Endothelial cell of hepatic sinusoid (primary cell): ENCODE data around the gene GCLC.

Experiments used
- in situ Hi-C: cut with HindIII; loops from 2 replicates; pipeline ENCODE4 v1.10.0; 2017; ENCODE audit warnings: low sequenced_read_pairs

The GCLC gene

DNA sequence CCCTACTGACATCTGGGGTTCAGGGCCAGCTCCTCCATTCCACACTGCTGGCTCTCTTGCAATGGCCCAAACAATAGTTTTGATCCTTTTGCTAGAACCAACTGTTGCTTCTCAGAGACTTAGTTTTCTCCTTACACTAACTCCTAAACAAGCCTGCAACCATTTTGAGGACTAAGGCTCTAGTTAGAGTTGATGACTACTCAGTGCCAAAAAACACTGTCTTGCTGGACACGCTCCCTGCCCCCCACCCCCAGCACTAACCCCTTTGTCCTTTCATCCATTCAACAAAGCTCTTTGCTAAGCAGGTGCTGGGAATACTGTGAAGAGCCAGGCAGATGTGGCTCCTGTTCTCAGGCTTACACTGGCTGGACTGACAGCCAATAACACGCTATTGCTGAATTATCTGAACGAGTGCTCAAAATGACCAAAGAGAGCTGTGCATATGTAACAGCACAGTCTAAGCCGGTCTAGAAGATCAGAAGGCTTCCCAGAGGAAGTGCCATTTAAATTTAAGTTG is 17.6 kb downstream of the GCLC start:
- in situ Hi-C loops, result no loop called here

DNA sequence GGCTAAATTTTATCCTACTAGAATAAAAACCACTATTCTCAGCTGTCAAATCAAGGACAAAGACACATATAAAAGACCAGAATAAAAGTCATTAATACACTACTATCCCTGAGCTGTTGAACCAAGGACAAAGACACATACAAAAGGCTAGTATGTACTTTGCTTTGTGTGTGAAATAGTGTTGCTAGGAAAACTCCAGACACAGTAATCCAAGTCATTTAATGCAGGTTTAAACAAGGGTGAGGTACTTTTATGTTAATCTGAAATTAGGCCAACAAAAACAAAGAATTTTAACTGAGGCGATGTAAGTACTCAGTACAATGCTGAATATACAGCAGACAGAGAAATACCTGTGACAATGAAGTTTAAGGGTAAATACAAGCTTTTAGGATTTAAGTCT is 18.9 kb downstream of the GCLC start:
- in situ Hi-C loops, result no loop called here

DNA sequence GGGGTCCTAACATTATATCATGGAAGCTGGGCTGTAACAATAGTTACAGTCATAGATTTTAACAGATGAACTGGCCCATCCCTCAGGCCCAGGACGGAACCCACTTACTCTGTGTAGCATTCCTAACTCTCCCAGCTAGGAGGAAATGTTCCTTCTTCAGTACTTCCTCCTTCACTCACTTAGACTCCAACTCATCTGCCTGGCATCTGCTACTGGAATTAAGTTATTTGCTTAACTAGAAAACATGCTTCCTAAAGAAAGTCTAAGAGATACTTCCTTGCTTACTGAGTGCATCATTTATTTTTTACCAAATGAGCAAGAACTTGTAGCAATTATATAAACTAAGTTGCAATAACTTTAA is 20.5 kb downstream of the GCLC start:
- in situ Hi-C loops, result no loop called here

DNA sequence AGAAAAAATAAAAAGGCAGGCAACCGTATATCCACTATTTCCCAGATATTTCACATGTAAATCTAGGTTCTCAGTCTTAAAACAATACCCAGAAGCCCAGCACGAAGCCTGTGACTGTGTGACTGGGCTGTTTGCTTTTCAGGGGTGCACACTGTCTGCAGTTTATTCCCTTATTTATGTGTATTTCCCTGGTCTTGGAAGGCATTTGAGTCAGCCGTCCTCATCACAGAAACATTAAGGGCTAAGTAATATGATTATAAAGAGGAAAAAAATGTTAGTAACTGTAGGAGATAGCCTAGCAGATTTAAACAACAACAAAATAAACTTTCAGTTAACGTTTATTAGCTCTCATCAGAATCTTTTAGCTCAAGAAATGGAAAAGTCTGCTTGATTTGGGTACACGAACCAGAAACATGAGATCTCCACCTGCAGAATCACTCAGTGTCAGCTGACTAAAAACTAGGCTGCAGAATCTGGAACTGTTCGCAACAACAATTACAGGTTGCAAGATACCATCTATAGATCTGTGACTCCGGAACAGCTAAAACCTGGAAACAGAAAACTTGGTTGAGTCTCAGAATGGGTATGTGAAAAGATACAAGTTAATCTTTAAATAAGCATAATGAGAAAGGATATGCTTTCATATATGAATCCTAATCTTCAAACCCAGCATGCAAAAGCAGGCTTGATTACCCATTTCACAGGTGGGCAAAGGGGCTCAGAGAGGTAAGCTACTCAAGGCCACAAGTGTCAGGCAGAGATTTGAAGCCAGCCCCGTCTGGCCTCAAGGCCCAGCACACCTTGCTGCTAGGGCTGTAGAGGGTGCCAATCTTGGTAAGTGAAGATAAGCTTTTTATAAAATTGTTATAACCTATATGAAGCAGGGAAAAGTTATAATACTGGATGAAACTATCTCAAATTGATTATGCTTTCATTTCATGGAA is 21.1 kb downstream of the GCLC start:
- in situ Hi-C loops, result no loop called here

DNA sequence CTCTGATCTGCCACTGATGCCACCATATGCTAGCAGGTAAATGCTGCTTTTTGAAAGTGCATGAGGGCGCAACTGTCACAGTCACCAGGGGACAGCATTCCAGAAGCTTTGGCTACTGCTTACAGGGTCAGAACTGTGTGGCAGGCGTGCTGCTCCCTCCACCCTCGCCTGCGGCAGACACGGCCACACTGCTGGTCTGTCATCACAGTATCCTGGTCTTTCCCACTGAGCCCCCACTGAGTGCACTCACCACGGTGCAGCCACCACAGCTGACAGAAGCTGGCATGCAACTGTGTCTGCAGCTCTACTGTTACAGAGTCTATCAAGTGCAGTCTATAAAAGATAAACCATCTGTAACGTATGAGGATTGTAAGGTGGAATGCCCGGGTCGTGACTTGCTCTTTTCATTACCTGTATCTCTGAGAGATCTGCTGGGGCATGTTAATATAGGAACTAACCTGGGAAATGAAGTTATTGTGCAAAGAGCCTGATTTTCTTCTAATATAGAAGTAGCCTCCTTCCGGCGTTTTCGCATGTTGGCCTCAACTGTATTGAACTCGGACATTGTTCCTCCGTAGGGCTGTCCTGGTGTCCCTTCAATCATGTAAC is 24.5 kb downstream of the GCLC start:
- in situ Hi-C loops, result no loop called here

DNA sequence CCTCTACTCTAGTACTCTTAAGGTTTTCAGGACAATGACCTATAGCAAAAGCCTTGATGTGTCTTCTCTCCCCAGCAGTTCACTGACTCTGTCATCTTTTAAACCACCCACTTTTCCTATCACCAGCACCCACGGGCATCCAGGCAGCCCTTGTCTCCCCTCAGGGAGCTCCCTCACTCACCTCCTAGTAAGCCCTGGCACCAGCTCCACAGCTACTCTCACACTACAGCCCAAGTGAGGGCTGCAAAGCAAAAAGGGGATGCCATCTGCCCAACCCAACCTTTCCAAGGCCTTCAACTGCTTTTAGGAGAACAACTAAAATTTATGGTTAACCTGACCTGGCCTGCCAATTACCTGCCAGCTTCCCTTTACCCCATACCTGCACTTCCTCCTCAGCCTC is 26.0 kb downstream of the GCLC start:
- in situ Hi-C loops, result no loop called here

DNA sequence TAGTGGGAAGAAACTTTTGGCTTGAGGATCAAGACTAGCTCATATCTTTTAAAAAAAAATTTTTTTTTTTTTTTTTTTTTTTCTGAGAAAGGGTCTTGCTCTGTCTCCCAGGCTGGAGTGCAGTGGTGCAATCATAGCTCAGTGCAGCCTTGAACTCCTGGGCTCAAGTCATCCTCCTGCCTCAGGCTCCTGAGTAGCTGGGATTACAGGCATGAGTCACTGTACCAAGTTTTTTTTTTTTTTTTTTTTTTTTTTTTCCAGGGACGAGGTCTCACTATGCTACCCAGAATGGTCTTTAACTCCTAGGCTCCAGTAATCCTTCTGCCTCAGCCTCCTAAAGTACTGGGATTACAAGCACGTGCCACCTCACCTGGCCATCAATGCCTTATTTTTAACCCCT is 27.9 kb downstream of the GCLC start:
- in situ Hi-C loops, result no loop called here

DNA sequence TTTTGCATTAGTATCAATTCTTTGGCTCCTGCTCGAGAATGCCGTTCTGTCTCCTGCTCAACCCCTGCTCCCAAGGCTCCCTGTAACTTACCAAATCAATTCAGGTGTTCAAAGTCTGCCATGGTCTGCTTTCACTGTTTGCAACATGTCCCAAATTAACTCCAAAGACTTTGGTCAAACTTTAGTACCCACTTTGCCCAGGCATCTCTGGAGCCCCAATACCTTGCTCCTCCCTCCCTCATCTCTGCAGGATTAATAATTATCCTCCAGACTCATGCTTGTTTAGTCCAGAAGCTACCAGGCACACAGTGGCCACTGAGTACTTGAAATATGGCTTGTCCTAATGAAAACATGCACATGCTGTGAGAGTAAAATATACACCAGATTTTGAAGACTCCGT is 30.2 kb downstream of the GCLC start:
- in situ Hi-C loops, result no loop called here

DNA sequence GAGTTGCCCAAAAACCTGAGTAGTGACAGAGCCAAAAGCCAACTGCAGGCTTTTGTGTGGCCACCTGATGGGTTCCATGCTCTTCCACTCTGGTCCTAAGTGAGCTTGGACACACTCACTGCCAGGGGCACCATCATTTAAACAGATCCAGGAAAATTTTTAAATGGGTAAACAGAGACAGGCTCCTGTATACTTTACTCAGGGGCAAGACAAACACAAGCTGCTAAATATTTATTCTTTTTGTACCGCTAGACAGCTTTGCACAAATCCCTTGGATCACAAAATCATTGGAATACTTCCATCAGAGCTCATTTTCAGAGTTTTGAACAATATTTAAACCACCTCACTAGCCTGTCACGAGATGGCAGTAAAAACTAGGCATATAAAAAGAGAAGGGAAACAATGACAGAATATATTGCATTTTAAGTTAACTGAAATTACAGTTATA is 31.4 kb downstream of the GCLC start:
- in situ Hi-C loops, result no loop called here

DNA sequence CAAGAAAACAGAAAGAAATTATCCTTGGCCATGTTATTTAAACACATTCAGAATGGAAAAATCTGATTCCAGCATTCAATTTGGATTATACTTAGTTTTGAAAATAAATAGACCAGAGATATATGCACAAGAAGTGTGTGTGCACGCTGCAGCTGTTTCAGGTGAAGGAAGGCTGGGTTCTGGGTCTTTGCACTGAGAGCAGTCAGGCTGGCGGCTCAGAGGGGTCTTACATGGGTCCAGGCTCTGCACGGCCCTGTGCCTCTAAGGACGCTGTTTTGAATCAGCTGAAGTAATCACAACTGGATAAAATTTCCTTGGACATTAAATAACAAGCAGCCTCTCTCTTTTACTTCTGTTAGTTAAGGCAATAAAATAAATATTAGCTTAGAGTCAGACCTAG is 31.8 kb downstream of the GCLC start:
- in situ Hi-C loops, result no loop called here

DNA sequence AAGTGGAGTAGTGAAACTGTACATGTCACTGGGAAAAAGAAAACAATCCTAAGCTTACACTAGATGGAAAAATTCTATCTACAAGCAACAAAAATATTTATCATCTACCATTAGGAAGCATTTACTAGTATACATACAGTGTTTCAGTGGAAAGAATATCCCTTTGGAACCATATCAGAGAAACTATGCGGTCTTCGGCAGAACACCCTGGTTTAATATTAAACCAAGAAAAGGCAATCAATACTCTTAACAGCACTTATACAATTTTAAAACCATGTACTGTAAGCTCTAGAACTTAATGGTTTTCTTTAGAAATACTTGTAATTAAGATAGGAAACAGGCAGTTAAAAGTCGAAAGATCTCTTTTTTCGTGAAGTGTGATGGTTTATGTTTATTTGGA is 32.3 kb downstream of the GCLC start:
- in situ Hi-C loops, result no loop called here

DNA sequence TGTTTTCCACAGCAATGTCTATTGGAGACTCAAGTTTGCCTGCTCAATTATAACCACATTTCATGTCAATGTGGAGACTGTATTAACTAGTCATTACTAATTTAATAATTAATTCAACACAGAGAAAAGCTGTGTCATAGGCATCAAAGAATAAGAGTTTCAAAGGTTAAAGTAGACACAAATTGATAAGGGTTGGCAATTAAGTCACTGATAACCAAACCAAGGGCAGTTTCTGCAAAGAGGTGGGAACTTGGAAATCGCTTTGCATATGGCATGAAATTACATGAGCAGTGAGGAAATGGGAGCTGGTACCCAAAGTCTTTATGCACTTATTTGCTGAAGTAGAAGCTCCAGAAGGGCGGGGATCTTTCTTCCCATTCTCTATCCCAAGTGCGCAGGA is 34.2 kb downstream of the GCLC start:
- in situ Hi-C loops, result no loop called here

DNA sequence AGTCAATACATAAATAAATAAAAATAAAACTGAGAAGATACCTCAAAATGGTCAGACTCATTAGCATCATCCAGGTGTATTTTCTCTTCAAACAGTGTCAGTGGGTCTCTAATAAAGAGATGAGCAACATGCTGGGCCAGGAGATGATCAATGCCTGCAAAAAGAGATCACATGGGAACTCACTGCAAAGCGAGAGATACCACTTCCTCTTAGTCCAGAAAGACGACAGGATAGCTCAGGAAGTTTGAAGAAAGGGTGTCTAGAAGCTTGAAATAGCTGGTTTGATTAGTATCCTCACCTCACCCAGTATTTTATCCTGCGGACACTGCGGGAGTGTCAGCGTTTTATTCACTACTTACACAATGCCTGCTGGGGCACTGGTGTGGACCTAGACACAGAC is 38.0 kb downstream of the GCLC start:
- in situ Hi-C loops, result no loop called here

DNA sequence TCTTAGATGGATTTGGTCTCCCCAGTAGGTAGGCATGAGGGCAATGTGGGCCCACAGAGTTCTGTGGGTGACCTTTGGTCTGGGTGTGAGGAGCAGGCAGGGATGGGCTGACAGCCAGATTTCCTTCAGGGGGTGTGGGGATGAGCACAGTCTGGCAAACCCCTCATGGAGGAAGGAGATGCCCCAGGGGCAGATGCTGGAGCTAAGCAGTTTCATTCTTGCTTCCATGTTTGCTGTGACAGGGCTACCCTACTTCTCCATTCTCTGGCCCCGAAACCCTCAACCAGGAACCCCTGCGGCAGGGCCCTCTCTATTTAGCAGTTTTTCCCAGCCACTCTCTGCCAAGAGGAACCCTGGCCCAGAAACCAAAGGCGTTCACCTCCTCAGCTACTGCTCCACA is 40.4 kb downstream of the GCLC start:
- in situ Hi-C loops, result no loop called here

DNA sequence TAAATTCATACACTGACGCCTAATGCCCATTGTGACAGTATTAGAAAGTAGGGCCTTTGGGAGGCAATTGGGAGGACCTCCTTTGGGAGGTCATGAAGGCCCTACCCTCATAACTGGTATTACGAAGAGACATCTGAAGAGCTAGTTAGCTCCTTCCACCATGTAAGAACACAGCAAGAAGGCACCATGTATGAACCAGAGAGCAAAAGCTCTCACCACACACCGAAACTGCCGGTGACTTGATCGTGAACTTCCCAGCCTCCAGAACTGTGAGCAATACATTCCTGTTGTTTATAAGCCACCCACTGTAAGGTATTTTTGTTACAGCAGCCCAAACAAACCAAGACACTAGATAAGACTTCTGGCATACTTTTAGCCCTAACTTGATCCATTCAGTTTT is 41.8 kb downstream of the GCLC start:
- in situ Hi-C loops, result no loop called here

DNA sequence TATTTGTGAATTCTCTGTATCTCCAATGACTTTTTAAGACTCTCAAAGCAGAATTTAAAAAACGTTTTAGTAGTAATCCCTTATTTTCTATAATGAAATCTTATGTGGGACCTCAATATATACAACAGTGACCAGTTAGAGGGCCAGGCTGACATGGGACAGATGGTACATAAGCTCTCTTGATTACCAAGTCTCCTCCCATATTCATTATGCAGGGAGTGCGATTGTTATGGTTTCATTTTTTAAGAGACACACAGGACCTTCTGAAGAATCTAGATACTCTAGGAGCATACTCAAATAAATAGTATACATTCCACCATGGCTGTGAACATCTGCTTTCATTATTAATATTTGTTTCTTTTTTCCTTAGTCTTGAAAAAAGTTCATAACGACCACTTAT is 43.5 kb downstream of the GCLC start:
- in situ Hi-C loops, result no loop called here

DNA sequence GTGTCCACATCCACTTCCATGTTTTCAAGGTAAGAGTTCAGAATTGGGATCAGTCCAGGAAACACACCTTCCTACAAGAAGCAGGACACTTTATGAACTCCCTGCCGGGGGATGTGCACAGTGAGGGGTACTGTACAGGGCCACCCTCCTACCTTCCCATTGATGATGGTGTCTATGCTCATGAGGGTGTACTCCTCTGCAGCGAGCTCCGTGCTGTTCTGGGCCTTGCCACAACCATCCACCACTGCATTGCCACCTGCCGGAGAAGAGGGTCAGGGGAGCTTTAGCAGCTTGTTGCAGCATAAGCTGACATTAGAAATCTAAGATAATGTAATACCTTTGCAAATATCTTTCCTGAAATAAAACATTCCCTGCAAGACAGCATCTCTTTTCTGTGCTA is 44.8 kb downstream of the GCLC start:
- in situ Hi-C loops, result no loop called here

DNA sequence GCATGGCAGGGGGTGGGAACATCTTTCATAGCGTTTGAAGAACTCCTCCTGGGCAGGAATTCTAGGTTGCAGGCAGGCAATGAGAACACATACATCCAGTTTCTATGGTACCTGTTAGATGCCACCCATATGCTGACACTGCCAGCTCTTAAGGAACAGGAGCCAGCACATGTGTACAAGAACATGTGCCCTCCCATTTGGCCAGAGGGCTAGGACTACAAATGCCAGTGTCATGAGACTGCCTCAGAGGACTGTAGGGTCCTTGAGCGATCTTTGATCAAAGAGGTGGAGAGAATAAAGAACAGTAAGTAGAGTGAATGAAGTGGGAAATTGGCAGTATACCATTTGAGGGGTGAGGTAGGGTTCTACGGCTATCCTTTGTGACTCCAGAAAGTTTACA is 45.8 kb downstream of the GCLC start:
- in situ Hi-C loops, result no loop called here

DNA sequence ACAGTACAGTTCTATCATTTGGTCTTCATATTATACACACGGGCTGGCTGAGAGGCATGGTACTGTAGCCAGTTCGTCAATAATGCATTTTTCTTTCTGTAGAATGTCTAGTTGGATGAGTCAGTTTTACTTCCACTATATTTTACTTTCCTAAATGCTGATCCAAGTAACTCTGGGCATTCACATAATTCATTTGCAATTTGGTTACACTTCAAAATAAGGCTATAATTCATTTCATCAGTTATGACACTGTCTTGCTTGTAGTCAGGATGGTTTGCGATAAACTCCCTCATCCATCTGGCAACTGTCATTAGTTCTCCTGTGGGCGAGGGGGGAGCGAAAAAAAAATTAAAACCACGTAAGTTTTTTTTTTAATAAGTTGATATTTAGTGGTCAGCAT is 46.3 kb downstream of the GCLC start:
- in situ Hi-C loops, result no loop called here

DNA sequence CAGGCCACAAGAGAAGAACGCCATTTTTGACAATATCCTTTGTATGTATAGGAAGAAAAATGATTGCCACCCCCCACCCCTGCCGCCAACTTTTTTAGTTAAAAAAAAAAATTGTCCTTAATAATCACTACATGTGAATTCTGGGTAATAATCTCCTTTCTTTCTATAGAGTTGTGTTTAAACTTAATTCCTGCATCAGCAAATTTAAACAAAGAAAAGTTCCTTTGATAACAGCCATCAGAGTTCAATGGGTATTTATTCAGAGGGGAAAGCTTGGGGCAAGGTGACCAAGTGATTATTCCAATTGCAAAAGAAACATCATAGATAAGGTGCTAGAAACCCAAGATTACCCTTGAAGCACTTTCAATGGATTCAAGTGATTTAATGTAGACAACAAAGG is 47.0 kb downstream of the GCLC start:
- in situ Hi-C loops, result no loop called here

DNA sequence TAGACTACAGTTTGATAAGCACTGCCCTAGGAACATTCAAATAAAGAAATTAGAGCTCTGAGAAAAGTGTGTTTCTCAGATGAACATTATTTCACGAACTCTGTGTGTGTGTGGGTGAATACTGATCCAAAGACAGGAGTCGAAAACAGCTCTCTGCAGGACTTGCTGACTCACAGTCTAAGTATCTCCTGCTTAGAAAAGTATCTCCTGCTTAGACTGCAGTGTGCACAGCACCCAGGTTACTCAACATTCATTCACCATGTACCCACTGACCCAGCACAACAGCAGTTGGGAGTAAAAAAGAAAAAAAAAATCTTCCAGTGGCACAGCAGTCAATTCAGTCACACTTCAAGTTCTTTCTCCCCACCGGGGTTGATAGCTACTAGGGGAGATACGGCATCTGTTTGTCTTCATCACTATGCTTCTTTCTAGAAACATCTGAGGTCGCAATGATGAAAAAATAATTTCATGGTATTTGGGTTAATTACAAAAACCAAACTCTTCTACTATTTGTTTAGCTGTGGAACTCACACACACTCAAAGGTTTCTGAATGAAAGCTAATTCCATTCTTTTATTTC is 48.0 kb downstream of the GCLC start:
- in situ Hi-C loops, result no loop called here
